B cell (primary cell): ENCODE data around the gene TLX1. TPM values are rescaled to one million over a fixed set of nuclear protein-coding genes. Genes with fewer than 3 reads are reported as not detected.
A peak's percentile ranks its signal among the peaks of the same experiment; 100 is the strongest.

ENCODE experiments used
- ATAC-seq: fragments of 200-7000 bp; cut with Tn5 transposase; one replicate; pipeline ENCODE4 v1.10.0; 2021; ENCODE audit warnings: low read depth, mild to moderate bottlenecking, moderate number of reproducible peaks, moderate library complexity
- CTCF ChIA-PET: fragments of 350-600 bp; sonication (Branson Sonifier 250); formaldehyde crosslinking; loops from one replicate; lab custom pipeline; 2021; ENCODE audit warnings: antibody characterized with exemption, inconsistent platforms; lab: Charles Lee
- POLR2A ChIA-PET: fragments of 350-600 bp; sonication (Branson Sonifier 250); formaldehyde crosslinking; loops from one replicate; lab custom pipeline; 2021; ENCODE audit warnings: antibody characterized with exemption; lab: Charles Lee
- DNase-seq: peaks from one replicate; pipeline ENCODE4 v3.0.0; 2013
- H2AFZ ChIP-seq: 2 replicates; pipeline ENCODE4 v1.6.1; 2012; ENCODE audit warnings: mild to moderate bottlenecking, low read depth, low read length; ENCODE audit not compliant: insufficient read depth, poor library complexity, severe bottlenecking
- H3K27ac ChIP-seq, 2 donors: 1 replicate in 1 of 2; 2 replicates in 1 of 2; pipeline ENCODE4 v1.5.1; 2012 to 2013; ENCODE audit warnings: low read length in 2 of 2, mild to moderate bottlenecking in 2 of 2, moderate library complexity in 1 of 2
- H3K27me3 ChIP-seq, 4 experiments: fragments of 200-600 bp in 1 of 4; sonication (generic) in 1 of 4; replicated peaks in 1 of 4; 1 replicate in 2 of 4; 2 replicates in 2 of 4; pipeline versions ENCODE4 v1.6.1 to v1.7.0; 2013 to 2016; ENCODE audit warnings: low read length in 3 of 4, mild to moderate bottlenecking in 2 of 4, mixed read lengths in 1 of 4, moderate library complexity in 1 of 4; ENCODE audit not compliant: insufficient read depth in 4 of 4, control insufficient read depth in 3 of 4; ENCODE audit errors: control extremely low read depth in 1 of 4
- H3K36me3 ChIP-seq, 2 experiments: replicated peaks in 1 of 2; 1 replicate in 1 of 2; 2 replicates in 1 of 2; pipeline versions ENCODE4 v1.6.1 to v1.7.1; 2013; ENCODE audit warnings: low read length in 1 of 2; ENCODE audit not compliant: insufficient read depth in 2 of 2, control insufficient read depth in 1 of 2; ENCODE audit errors: control extremely low read depth in 1 of 2, extremely low read depth in 1 of 2
- H3K4me1 ChIP-seq, 2 donors: fragments of 200-600 bp in 1 of 2; sonication (generic) in 1 of 2; 1 replicate in 1 of 2; 2 replicates in 1 of 2; pipeline versions ENCODE4 v1.5.1 to v1.6.1; 2013 to 2017; ENCODE audit warnings: low read length in 2 of 2; ENCODE audit not compliant: control insufficient read depth in 2 of 2, insufficient read depth in 2 of 2
- H3K4me2 ChIP-seq: replicated peaks from 2 replicates; pipeline ENCODE3; 2012; ENCODE audit warnings: mild to moderate bottlenecking, low read depth, low read length; ENCODE audit not compliant: poor library complexity, severe bottlenecking
- H3K4me3 ChIP-seq, 5 experiments: fragments of 200-600 bp in 1 of 5; sonication (generic) in 1 of 5; 1 replicate in 3 of 5; 2 replicates in 2 of 5; pipeline versions ENCODE4 v1.5.1 to v1.7.0; 2011 to 2016; ENCODE audit warnings: low read length in 4 of 5, mild to moderate bottlenecking in 4 of 5, low read depth in 2 of 5, control low read depth in 1 of 5, moderate library complexity in 1 of 5; ENCODE audit not compliant: insufficient read depth in 1 of 5; ENCODE audit errors: control extremely low read depth in 1 of 5, extremely low read depth in 1 of 5
- H3K79me2 ChIP-seq: fragments of 200-600 bp; sonication (generic); one replicate; pipeline ENCODE4 v1.6.0; 2016; ENCODE audit warnings: low read length; ENCODE audit not compliant: control insufficient read depth, insufficient read depth
- H3K9ac ChIP-seq: fragments of 200-600 bp; sonication (generic); 2 replicates; pipeline ENCODE4 v1.6.1; 2017; ENCODE audit warnings: mild to moderate bottlenecking, low read length, moderate library complexity
- H3K9me3 ChIP-seq, 3 donors: one replicate each; pipeline versions ENCODE4 v1.6.1 to v1.7.1; 2013; ENCODE audit warnings: low read length in 2 of 3; ENCODE audit not compliant: control insufficient read depth in 2 of 3, insufficient read depth in 1 of 3; ENCODE audit errors: control extremely low read depth in 1 of 3
- H4K20me1 ChIP-seq: 2 replicates; pipeline ENCODE4 v1.6.0; 2012; ENCODE audit warnings: mild to moderate bottlenecking, low read length; ENCODE audit not compliant: insufficient read depth, control insufficient read depth, poor library complexity, severe bottlenecking
- H3K27ac Mint-ChIP-seq: one replicate; pipeline ENCODE4 v1.8.0; 2021; ENCODE audit warnings: mixed read lengths
- H3K27me3 Mint-ChIP-seq: one replicate; pipeline ENCODE4 v1.8.0; 2021; ENCODE audit warnings: mixed read lengths
- H3K4me1 Mint-ChIP-seq: one replicate; pipeline ENCODE4 v1.8.0; 2021; ENCODE audit warnings: mixed read lengths
- H3K4me3 Mint-ChIP-seq: one replicate; pipeline ENCODE4 v1.8.0; 2021; ENCODE audit warnings: mixed read lengths
- H3K9me3 Mint-ChIP-seq: one replicate; pipeline ENCODE4 v1.8.0; 2022; ENCODE audit warnings: mixed read lengths; ENCODE audit not compliant: insufficient read depth
- EZH2 ChIP-seq: IDR thresholded peaks from 2 replicates; pipeline ENCODE4 v1.6.1; 2012; ENCODE audit warnings: borderline replicate concordance, low read depth, mild to moderate bottlenecking, moderate library complexity, low read length; ENCODE audit not compliant: insufficient read depth, poor library complexity, severe bottlenecking
- WGBS: methylation state at CpG from one replicate; pipeline ENCODE4 v1.1.5; 2013; ENCODE audit warnings: missing lambda C conversion rate; ENCODE audit not compliant: insufficient coverage; 5-methylcytosine and 5-hydroxymethylcytosine counted together
- intact Hi-C: fragments of 100-400 bp; cut with micrococcal nuclease; formaldehyde crosslinking; loops from one replicate; pipeline ENCODE4 v1.10.0; 2022
- polyA plus RNA-seq: library from polyadenylated mRNA; depleted of rRNA; stranded (reverse); fragments of >200 nt; gene quantifications from 2 replicates; pipeline ENCODE4 v1.2.3, GENCODE V29; 2012
- total RNA-seq, 2 donors: library from RNA; stranded (reverse); fragments of 120-200 nt in 1 of 2; gene quantifications; 1 replicate in 1 of 2; 2 replicates in 1 of 2; pipeline versions ENCODE4 v1.2.3 to v1.2.4, GENCODE V29; 2013 to 2022
- TF ChIP-seq, protein P1 (sequence below): fragments of 200-600 bp; IDR thresholded peaks from one replicate; pipeline ENCODE4 v1.8.0; 2022; ENCODE audit warnings: antibody characterized with exemption, mild to moderate bottlenecking

Gene TLX1
- total and polyA plus RNA-seq, 2 donors (not counting 1 experiment from before 2014, with no cell fraction given): not detected

DNA sequence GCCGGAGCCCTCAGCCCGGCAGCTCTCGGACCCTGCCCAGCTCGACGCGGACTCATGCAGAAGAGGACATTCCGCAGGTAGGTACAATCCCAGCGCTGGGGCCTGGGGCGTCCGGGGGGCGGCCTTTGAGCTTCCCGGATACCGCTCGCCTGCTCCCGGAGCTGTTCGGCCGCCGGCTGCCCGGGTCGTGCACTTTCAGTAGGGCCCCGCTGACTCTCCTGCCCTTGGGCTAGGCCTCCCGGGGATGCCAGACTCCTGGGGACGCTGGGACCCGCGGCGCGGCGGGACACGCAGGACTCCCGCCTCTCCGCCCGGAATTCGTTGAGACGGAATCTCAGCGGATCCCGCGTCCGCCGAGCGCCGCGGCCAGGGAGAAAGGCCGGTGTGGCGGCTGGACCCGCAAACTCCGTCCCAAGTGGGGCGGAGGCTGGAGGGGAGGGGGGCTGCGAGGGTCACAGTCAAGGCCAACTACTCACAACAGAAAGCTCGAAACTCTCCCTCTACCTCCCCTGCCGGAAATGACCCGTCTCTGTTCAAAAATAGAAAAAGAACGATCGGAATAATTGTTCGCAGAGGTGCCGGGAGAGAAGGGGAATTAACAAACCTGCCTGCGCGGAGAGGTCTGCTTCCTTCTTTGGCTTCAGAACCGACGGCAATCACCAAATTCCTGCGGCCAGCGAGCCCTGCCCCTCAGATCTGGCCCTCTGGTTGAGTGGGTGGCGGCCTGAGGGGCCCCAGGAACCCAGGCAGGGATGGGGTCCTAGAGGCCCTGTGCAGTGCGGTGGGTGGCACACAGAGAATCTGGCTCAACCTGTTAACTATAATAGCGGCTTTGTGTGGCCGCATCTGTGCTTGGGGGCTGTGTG lies 9.2 kb downstream of the TLX1 start:
- no peak overlapping the region for H3K27ac ChIP-seq
- no peaks in the 10 kb centered on the region for H3K79me2 ChIP-seq
- H4K20me1 ChIP-seq: no peaks in the 10 kb centered on the region
- H2AFZ ChIP-seq: peak overlapping the region; percentile 46
- H3K9me3 ChIP-seq: peaks cover 0 to 16% (median 0%) of the 10 kb centered on the region in 3 donors
- intact Hi-C loops: no loop called here
- no peak for ATAC-seq
- H3K36me3 ChIP-seq: no peaks in the 10 kb centered on the region
- no peaks in the 10 kb centered on the region for H3K9me3 Mint-ChIP-seq
- H3K4me3 ChIP-seq: peak overlapping the region in 1 of 5 experiments; percentile 27
- H3K4me2 ChIP-seq: peak overlapping the region; percentile 57
- WGBS: 10% methylated on average over 49 of the region's 65 CpGs
- H3K4me1 Mint-ChIP-seq: peaks cover 31% of the 10 kb centered on the region
- peak overlapping the region; percentile 52 for H3K4me3 Mint-ChIP-seq
- H3K27me3 Mint-ChIP-seq: peaks cover 75% of the 10 kb centered on the region
- peak overlapping the region; percentile 11 for H3K9ac ChIP-seq
- H3K27me3 ChIP-seq: peaks cover 0 to 92% (median 69%) of the 10 kb centered on the region in 4 experiments
- DNase-seq: peak; percentile 51
- ChIA-PET POLR2A (interaction anchor here (0.6 to 0.8 kb wide), 2 partner anchors 11 to 48 kb away, joined by 3 read pairs; no protein-coding TSS in a partner anchor), CTCF (interaction anchor here (0.8 to 7.7 kb wide), 15 partner anchors 8 to 98 kb away, joined by 3 to 347 read pairs (median 18); partner anchors contain the start of gene TLX1)
- no peak overlapping the region for H3K27ac Mint-ChIP-seq
- peaks cover 32 to 52% of the 10 kb centered on the region in 2 donors for H3K4me1 ChIP-seq
- TF ChIP-seq EZH2: peak; percentile 30
- TF ChIP-seq, protein P1, sequence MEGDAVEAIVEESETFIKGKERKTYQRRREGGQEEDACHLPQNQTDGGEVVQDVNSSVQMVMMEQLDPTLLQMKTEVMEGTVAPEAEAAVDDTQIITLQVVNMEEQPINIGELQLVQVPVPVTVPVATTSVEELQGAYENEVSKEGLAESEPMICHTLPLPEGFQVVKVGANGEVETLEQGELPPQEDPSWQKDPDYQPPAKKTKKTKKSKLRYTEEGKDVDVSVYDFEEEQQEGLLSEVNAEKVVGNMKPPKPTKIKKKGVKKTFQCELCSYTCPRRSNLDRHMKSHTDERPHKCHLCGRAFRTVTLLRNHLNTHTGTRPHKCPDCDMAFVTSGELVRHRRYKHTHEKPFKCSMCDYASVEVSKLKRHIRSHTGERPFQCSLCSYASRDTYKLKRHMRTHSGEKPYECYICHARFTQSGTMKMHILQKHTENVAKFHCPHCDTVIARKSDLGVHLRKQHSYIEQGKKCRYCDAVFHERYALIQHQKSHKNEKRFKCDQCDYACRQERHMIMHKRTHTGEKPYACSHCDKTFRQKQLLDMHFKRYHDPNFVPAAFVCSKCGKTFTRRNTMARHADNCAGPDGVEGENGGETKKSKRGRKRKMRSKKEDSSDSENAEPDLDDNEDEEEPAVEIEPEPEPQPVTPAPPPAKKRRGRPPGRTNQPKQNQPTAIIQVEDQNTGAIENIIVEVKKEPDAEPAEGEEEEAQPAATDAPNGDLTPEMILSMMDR: no peak
